DMS153 treated with DMSO at 0.1 percent for 48 hours (cell line): Measurements from ENCODE around the gene PRRT3.
"Not testable (repeated sequence)": the region's sequence is repeated elsewhere in the genome, so short reads cannot be mapped to it uniquely, and the experiment has no call there.

Experiments used
- DNase-seq: peaks from one replicate; lab custom pipeline; 2025; ENCODE audit not compliant: unreplicated experiment; lab: John Stamatoyannopoulos, UW

PRRT3 gene

DNA sequence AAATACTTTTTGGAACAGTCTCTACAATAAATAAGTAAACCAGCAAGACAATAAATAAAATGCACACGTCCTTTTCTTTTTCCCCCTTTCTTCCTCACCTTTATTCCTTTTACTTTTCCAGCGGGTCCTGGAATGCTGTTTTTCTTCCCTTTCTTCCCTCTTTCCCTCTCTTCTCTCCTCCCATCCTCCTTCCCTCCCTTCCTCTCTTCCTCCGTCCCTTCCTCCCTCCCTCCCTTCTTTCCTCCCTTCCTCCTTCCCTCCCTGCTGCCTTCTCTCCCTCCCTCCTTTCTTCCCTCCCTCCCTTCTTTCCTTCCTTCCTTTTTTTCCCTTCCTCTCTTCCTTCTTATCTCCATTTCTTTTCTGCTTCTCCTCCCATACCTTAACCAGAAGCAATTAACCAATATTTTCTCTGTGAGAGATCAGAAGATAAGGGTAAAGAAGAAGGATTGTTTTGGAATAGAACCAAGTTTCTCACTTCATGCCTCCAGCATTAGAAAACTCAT is 52.9 kb downstream of the PRRT3 start:
- DNase-seq = no peak

DNA sequence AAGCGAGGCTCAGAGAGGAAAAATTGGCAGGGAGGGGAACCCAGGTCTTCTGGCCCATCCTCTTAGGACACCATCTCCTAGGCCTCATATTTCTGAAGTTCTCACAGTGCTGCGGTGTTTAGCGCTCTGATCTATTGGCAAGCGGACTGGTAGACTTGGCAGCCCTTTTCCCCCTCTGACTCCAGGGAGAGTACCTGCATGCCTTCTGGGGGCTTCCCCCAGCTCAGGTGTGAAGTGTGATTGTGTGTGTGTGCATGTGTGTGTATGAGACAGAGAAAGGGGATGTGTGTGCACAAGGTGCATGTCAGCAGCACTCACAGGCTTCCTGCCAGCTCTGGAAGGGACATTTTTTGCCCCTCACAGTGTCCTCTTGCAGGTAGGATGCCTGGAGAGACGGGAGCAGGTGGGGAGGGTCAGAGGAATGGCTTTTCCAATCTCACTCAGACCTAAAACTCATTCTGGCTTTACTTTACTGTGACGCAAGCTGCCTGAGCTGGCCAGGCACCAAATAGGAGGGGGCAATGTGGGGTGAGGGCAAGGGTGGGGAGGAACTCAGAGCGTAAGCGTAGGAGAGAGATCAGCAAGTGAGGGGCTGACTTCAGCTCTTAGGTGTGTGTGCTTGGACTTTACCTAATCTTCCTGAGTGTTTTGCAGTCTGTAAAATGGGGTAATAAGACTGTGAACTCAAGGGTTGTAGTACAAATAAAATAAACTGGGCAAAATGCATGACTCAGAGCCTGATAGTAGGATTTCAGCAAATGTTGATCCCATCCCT is 53.6 kb downstream of the PRRT3 start:
- no peak for DNase-seq

DNA sequence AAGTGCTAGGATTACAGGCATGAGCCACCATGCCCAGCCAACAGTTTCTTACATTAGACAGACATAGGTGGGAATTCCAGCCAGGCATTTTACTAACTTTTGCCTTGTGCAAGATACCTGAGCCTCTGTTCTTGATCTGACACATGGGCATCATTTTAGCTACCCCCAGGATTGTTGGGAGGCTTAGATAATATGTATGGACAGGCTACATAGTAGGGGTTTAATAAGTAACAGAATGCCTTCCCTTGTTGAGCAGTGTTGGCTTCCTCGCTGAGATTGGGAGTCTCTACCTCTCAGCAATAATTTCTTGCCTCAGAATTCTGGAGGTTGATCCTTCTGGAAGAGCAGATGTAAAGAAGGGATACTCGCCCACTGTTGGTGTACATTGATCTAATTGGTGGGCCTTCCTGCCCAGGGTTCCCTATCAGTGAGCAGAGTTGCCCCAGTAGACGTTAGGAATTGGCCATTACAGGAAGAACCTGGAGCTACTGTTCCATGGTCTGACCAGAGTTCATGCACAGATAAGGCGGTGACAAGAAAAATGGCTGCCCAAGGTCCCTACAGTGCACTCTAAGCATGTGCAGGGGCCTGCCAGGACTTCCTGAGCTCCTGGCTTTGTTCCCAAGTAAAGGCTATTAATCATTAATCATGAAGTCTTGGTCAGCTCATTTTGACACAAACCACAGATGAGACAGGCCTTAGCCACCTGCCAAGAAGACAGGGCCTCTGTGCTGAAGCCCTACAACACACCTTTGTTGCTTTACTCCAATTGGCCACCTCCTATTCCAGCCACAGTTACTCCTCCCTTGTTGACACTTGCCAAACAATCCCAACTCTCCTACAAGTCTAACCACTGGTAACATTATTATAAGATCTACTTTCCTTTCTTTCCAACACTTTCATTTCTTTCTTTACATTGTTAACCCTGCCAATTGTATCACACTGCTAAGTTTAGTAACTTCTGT is 54.5 kb downstream of the PRRT3 start:
- DNase-seq = no peak

DNA sequence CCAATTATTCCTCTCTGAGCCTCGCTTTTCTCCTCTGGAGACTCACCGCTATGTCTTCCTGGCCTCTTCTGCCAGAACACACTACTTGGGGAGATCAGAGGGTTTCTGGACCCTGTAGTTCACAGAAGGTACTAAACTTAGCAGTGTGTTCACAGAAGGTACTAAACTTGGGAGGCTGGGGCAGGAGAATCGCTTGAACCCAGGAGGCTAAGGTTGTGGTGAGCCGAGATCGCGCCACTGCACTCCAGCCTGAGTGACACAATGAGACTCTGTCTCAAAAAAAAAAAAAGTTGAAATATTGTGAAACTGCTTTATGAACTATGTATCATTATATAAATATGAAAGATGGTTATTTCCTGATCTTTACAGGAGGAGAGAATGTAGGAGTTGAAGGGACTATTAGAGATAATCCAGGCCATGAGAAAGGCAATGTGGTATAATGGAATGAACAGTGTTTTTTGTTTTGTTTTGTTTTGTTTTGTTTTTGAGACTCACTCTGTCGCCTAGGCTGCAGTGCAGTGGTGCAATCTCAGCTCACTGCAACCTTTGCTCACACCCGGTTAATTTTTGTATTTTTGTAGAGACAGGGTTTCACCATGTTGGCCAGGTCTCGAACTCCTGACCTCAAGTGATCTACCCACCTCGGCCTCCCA is 55.3 kb downstream of the PRRT3 start:
- DNase-seq = not testable (repeated sequence)

DNA sequence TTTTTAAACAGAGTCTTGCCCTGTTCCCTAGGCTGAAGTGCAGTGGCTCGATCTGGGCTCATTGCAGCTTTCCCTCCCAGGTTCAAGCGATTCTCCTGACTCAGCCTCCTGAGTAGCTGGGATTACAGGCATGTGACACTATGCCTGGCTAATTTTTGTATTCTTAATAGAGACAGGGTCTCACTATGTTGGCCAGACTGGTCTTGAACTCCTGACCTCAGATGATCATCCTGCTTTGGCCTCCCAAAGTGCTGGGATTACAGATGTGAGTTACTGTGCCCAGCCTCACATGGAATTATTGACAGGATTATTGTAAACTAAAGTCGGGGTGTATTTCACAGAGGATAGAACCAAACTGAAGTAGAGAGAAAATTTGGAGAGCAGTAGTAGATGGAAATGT is 56.5 kb downstream of the PRRT3 start:
- DNase-seq = not testable (repeated sequence)
